ENCODE measurements around the gene PPARD.

DNA sequence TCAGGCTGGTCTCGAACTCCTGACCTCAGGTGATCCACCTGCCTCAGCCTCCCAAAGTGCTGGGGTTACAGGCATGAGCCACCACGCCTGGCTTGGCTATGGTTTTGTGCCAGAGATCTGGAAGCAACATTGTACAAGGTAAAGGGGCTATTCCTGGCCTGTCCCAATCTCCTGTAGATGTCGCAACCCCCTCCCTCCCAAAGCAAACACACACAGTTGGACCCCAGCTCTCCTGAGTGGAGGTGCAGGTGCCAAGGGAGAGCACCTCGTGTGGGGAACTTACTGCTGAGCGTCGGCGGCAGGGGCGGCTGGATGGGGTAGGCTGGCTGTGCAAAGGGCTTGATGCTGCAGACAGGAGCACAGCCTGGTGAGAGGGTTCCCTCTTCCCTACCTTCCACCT is 134.7 kb downstream of the PPARD start:
- TF ChIP-seq, protein P1, sequence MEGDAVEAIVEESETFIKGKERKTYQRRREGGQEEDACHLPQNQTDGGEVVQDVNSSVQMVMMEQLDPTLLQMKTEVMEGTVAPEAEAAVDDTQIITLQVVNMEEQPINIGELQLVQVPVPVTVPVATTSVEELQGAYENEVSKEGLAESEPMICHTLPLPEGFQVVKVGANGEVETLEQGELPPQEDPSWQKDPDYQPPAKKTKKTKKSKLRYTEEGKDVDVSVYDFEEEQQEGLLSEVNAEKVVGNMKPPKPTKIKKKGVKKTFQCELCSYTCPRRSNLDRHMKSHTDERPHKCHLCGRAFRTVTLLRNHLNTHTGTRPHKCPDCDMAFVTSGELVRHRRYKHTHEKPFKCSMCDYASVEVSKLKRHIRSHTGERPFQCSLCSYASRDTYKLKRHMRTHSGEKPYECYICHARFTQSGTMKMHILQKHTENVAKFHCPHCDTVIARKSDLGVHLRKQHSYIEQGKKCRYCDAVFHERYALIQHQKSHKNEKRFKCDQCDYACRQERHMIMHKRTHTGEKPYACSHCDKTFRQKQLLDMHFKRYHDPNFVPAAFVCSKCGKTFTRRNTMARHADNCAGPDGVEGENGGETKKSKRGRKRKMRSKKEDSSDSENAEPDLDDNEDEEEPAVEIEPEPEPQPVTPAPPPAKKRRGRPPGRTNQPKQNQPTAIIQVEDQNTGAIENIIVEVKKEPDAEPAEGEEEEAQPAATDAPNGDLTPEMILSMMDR (IDR thresholded peaks at IDR 0.05), result no peak
- no peak for TF ChIP-seq POLR2A (IDR thresholded peaks at IDR 0.05)

All from Peyer's patch (tissue), 4 donors.